GM19372 (cell line): Measurements from ENCODE around the gene PIEZO2.
"Not testable (repeated sequence)": the region's sequence is repeated elsewhere in the genome, so short reads cannot be mapped to it uniquely, and the experiment has no call there.

ENCODE experiments used
- ATAC-seq: cut with Tn5 transposase; IDR thresholded peaks from one replicate; pipeline ENCODE4 v1.9.1; 2021; ENCODE audit warnings: mild to moderate bottlenecking, low read depth, moderate library complexity; ENCODE audit not compliant: unreplicated experiment

Gene PIEZO2

DNA sequence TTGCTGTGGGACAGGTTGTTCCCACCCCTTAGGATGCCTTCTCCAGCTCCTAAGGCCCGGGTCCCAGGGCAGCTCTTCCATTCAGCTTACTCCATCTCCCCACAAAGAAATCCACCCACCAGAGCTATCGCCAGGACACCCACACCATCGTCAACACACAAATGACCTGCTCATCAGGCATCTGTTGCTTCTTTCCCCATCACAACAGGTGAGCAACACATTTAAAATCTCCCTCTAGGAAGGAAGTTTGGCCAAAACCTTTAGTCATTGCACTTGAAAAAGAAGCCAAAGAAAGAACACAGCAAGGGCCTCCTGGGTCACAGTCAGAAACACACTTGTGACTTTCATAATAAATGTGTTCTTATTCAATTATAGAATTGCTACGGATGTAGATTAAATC, 289.0 kb downstream of the PIEZO2 start:
- no peak for ATAC-seq

DNA sequence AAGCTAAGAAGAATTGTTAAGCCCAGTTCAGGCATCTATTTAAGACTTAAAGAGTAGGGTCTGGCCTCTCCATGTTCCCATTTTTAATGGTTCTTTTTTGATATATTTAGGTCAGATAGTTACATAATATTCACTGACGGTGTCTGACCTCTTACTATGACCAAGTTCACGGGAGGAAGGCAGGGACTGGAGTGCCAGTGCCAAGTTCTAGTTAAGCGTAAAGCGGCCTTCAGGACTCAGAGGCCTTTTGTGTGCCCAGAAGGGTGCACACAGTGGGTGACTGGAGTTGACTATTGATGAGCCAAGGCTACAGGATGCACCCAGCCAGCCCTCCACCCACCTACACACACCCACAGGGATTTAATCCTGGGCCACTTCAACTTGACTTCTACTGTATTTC, 290.9 kb downstream of the PIEZO2 start:
- ATAC-seq = no peak

GRCh38 chr18:10856132-10856531, 293.2 kb downstream of the PIEZO2 start:
- no peak for ATAC-seq

- no peak for ATAC-seq
Measured at GRCh38 chr18:10852385-10853303, 296.7 kb downstream of the PIEZO2 start.

- no peak for ATAC-seq
Measured at GRCh38 chr18:10851824-10852319, 297.5 kb downstream of the PIEZO2 start.

DNA sequence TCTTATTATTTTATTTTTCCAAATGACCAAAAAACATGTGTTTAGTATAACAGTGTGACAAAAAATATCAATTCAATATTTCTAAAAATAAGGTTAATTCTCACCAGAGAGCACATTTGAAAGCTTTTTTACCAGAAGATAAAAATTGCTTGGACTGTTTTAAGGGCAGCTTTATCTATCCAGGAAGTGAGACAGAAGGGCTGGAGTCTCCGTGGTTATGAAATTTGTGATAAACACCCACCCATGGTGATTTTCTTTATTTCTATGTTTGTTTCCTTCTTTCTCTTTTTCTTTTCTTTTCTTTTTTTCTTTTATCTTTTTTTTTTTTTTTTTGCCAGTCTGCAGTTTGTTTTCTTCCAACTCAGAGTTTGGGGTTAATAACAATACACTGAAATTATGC, 298.5 kb downstream of the PIEZO2 start:
- ATAC-seq = no peak

DNA sequence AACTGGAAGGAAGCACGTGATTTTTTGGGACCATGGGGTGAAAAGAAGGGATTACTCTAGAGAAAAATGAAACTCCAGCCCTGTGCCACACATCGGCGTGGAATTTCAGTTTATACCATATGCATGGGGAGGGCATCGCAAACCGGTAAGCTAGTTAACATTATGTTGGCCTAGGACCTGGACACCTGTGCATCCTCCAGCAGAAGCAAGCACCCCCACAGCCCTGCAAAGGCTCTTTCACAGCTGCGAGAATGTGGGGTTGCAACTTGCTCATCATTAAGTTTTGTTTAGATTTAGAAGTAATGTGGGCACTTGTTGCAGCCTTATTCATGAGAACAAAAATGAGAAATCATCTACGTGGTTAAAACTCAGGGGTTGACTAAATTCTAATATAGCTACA, 299.2 kb downstream of the PIEZO2 start:
- no peak for ATAC-seq

DNA sequence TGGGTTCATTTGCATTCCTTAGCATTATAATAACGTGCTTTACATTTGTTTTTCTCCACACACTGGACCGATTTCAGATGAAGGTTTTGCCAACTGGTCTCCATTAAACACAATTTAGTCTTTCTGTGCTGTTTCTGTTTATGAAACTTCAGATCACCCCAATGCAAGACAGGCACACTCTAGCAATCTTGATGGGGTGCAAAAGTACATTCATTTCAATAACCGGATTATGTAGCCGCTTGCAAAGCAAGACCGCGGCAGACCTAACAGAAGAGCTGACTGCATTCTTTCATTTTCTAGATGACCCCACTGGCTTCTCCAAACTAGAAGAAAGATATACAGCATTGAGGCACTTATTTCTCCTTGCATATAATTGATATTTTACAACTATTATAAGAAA, 301.5 kb downstream of the PIEZO2 start:
- ATAC-seq = no peak

DNA sequence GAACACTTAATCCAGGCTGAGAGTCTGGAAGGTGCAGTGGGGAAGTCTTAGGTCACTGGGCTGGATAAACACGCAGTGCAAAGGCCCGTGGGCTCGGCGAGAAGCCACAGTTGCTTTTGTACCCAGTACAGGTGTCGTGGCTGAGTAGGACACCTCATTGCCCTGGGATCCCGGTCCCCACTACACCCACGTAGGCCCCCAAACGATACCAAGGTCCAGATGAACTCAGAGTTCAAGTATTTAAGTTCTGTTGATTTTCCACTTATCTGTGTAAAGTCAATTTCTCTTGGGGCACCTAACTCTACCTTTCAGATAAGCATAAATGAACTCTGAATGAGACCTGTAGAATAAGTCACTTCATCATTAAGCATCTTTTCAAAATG, 302.0 kb downstream of the PIEZO2 start:
- ATAC-seq = no peak

- ATAC-seq = no peak
Measured at GRCh38 chr18:10846657-10847407, 302.5 kb downstream of the PIEZO2 start.

DNA sequence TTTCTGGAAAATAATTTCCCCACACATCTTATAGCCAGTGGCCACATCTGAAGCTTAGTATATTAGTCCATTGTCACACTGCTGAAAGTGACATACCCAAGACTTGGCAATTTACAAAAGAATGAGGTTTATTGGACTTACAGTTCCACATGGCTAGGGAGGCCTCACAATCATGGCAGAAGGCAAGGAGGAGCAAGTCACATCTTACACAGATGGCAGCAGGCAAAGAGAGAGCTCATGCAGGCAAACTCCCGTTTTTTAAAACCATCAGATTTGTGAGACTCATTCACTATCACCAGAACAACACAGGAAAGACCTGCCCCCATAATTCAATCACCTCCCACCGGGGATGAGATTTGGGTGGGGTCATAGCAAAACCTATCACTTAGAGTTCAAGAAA, 303.3 kb downstream of the PIEZO2 start:
- ATAC-seq = not testable (repeated sequence)

- ATAC-seq = no peak
Measured at GRCh38 chr18:10843565-10843964, 305.8 kb downstream of the PIEZO2 start.

GRCh38 chr18:10842861-10843260, 306.5 kb downstream of the PIEZO2 start:
- no peak for ATAC-seq

DNA sequence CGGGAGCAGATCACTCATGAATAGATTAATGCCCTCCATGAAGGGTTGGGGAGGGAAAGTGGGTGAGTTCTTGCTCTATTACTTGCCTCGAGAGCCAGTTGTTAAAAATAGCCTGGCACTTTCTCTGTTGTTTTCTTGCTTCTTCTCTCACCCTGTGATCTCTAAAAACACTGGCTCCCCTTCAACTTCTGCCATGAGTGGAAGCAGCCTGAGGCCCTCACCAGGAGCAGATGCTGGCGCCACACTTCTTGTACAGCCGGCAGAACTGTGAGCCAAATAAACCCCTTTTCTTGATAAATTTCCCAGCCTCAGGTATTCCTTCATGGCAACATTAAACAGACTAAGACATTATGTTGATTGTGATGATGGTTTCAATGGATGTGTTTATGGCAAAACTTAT, 307.0 kb downstream of the PIEZO2 start:
- no peak for ATAC-seq

- no peak for ATAC-seq
Measured at GRCh38 chr18:10841203-10841602, 308.2 kb downstream of the PIEZO2 start.

GRCh38 chr18:10840743-10841142, 308.6 kb downstream of the PIEZO2 start:
- no peak for ATAC-seq

DNA sequence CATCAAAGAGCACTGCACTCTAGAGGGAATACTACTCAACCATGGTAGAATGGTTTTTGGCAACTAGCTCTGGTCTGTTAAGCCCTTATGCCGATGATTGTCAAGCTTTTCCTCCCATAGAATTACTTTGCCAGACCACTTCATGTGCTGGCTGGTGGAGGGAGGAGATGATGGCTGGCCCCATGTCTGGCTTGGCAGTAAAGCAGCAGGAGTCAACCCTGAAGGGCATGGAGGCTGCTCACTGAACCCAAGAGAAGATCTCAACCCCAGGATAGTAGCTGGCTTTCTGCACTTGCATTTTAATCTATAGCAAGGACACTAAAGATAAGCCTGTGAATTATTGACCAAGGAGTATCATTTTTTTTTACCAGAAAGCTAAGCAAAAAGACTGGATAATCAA, 309.9 kb downstream of the PIEZO2 start:
- ATAC-seq = no peak

GRCh38 chr18:10838553-10838952, 310.8 kb downstream of the PIEZO2 start:
- no peak for ATAC-seq

DNA sequence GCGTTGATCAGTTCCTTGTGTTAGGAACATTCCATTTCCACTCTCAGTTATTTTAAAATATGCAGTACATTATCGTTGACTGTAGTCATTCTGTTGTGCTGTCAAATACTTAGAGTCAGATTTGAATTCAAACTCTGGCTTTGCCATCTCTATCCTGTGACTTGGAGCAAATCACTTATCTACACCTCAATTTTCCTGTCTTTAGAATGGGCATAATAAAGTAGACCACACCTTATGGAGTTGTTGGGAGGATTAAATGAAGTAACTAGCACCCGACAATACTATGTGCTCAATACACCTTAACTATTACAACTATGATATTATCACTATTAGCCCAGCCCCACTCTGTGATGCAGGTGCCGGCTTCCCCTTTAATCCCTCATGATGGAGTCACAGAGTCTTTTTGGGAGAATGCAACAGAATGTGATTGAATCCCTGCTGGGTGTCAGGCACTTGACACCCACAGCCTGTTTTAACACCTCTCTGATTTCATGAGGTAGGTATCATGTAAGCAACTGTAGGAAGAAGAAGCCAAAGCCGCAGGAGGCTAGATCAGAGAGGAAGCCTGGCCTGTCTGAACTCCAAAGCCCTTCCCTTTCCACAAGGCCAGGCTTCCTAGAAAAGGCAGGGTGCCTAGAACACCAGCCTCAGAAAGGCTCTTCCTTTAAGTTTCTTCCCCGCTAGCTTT, 315.1 kb downstream of the PIEZO2 start:
- ATAC-seq = no peak

- no peak for ATAC-seq
Measured at GRCh38 chr18:10833656-10834055, 315.7 kb downstream of the PIEZO2 start.

DNA sequence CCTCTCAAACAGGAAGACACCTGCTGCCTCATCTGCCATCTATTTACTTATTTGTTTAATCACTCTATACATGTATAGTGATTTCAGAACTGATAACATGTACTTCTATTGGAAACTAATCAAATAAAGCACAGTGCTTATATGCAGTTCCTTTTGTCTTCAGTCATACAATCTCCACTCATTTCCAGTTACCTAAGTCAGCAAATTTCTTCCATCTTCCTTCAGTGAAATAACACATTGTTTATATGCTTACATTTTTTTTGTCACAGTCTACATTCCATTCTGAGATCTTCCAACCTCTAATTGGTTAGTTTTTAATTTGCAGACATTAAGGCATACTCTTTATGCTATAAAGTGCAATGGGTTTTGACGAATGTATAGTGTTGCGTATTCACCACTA, 323.0 kb downstream of the PIEZO2 start:
- ATAC-seq = no peak
